ENCODE measurements around the gene CC2D2B. TPM values are rescaled to one million over a fixed set of nuclear protein-coding genes. Genes with fewer than 3 reads are reported as not detected.

The CC2D2B gene
- total RNA-seq, 1 donor from 2014 or later: 0.30 TPM

DNA sequence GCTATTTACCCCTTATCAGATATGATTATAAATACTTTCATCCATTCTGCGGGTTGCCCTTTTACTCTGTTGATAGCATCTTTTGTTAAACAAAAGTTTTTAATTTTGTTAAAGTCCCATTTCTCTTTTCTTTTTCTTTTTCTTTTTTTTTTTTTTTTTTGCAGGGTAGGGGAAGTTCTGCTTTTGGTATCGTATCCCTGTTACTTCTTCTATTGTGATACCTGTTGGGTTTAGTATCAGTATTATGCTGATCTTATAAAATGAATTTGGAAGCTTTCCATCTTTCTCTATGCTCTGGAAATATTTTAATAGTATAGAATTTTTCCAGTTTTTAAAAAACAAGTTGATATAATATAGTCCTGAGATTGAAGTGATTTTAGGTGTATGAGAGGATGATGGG, 141.6 kb downstream of the CC2D2B start:
- Mint-ChIP-seq H3K4me3 (ENCODE audit: unreplicated experiment) (no peak overlapping the region), H3K4me1 (ENCODE audit: low read depth) (peaks cover 42% of the 10 kb centered on the region)

DNA sequence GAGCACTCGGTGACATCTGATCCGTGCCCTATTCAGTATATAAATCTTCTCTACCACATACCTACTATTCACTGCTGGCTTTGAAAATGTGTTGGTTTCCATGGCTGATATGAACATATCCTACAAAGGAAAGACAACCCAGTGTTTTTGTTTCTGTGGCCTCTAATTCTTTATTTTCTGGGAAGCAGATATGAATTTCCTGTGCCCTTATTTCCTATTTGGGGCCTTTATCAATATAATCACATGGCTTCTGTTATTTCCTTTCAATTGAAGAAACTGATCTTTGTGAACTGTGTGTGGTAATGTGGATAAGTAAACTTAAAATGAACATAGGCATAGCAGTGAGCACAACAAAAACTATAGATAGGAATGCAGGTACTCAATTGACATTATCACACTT, 146.2 kb downstream of the CC2D2B start:
- H3K4me3 Mint-ChIP-seq (ENCODE audit: unreplicated experiment): no peak overlapping the region
- TF ChIP-seq, protein P1, sequence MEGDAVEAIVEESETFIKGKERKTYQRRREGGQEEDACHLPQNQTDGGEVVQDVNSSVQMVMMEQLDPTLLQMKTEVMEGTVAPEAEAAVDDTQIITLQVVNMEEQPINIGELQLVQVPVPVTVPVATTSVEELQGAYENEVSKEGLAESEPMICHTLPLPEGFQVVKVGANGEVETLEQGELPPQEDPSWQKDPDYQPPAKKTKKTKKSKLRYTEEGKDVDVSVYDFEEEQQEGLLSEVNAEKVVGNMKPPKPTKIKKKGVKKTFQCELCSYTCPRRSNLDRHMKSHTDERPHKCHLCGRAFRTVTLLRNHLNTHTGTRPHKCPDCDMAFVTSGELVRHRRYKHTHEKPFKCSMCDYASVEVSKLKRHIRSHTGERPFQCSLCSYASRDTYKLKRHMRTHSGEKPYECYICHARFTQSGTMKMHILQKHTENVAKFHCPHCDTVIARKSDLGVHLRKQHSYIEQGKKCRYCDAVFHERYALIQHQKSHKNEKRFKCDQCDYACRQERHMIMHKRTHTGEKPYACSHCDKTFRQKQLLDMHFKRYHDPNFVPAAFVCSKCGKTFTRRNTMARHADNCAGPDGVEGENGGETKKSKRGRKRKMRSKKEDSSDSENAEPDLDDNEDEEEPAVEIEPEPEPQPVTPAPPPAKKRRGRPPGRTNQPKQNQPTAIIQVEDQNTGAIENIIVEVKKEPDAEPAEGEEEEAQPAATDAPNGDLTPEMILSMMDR (IDR thresholded peaks at IDR 0.05): no peak
- H3K4me1 Mint-ChIP-seq (ENCODE audit: low read depth): peaks cover 10% of the 10 kb centered on the region
- H3K27me3 Mint-ChIP-seq (ENCODE audit: low read depth): no peaks in the 10 kb centered on the region
- DNase-seq (ENCODE audit: low spot score): no peak
- H3K9me3 Mint-ChIP-seq (ENCODE audit: low read depth): no peaks in the 10 kb centered on the region
- no peak overlapping the region for H3K27ac Mint-ChIP-seq (ENCODE audit: unreplicated experiment)
- peaks cover 30% of the 10 kb centered on the region for H3K36me3 Mint-ChIP-seq (ENCODE audit: low read depth)

More for the DNA sequence above, 141.6 kb downstream of the CC2D2B start:
- H3K36me3 Mint-ChIP-seq (ENCODE audit: low read depth): peaks cover 8% of the 10 kb centered on the region
- no peak for DNase-seq (ENCODE audit: low spot score)
- H3K9me3 Mint-ChIP-seq (ENCODE audit: low read depth): no peaks in the 10 kb centered on the region
- peak overlapping the region; percentile 46 for H3K27ac Mint-ChIP-seq (ENCODE audit: unreplicated experiment)
- TF ChIP-seq, protein P1 (IDR thresholded peaks at IDR 0.05): no peak
- H3K27me3 Mint-ChIP-seq (ENCODE audit: low read depth): no peaks in the 10 kb centered on the region

DNA sequence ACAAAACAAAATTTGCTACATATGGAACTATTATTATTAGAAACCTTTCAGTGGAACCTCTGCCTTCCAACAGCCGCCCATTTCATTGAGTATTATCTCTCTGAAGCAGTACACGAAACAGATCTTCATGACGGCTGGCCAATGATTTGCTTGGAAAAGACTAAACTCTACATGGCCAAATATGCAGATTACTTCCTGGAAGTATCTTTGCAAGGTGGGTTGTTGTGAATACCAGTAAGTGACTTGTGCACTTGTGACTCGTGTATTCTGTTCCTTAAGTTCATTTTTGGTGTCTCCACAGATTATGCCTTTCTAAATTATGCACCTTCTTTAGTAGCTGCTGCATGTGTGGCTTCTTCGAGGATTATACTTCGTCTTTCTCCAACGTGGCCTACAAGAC, 149.0 kb downstream of the CC2D2B start:
- Mint-ChIP-seq H3K36me3 (ENCODE audit: low read depth) (peaks cover 35% of the 10 kb centered on the region), H3K4me3 (ENCODE audit: unreplicated experiment) (no peak overlapping the region), H3K9me3 (ENCODE audit: low read depth) (no peaks in the 10 kb centered on the region), H3K27ac (ENCODE audit: unreplicated experiment) (no peak overlapping the region), H3K27me3 (ENCODE audit: low read depth) (no peaks in the 10 kb centered on the region), H3K4me1 (ENCODE audit: low read depth) (peaks cover 6% of the 10 kb centered on the region)
- no peak for DNase-seq (ENCODE audit: low spot score)
- TF ChIP-seq, protein P1 (IDR thresholded peaks at IDR 0.05): no peak

DNA sequence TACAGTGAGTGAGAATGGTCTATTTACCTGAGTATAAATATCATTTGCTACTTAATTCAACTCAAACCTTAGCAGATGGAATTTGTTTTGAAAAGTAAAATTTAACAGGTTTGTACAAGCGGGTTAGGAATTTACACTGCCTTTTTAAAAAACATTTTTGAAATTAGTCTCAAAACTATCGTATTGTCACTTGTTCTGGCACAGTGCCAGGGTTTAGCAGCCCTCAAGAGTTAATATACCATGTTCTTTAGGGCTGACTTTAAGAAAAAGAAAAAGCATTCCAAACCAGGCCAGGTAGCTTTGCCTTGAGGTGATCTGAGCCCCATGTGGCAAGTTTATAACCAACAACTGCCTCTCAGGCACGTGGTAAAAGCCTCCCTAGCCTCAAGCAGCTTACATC, 153.5 kb downstream of the CC2D2B start:
- no peak for DNase-seq (ENCODE audit: low spot score)
- H3K27me3 Mint-ChIP-seq (ENCODE audit: low read depth): no peaks in the 10 kb centered on the region
- peaks cover 35% of the 10 kb centered on the region for H3K36me3 Mint-ChIP-seq (ENCODE audit: low read depth)
- H3K27ac Mint-ChIP-seq (ENCODE audit: unreplicated experiment): no peak overlapping the region
- no peaks in the 10 kb centered on the region for H3K4me1 Mint-ChIP-seq (ENCODE audit: low read depth)
- no peaks in the 10 kb centered on the region for H3K9me3 Mint-ChIP-seq (ENCODE audit: low read depth)
- TF ChIP-seq, protein P1 (IDR thresholded peaks at IDR 0.05): no peak
- no peak overlapping the region for H3K4me3 Mint-ChIP-seq (ENCODE audit: unreplicated experiment)

DNA sequence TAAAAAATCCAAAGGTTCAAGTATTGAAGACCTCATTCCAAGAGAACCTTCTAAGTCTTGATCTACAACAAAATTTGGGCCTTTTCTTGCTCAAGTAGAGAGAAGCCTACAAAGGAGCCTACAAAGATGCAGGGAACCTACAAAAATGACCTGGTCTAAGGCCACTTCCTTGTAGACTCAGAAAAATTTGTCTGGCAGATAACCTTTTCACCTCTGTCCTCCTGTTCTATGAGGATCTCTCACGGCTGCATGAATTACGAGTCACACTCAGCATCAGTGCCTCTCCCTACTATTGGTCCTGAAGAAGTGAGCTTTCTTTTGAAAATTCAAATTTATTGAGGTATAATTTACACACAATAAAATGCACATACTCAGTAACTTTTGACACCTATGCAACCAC, 164.9 kb downstream of the CC2D2B start:
- Mint-ChIP-seq H3K27me3 (ENCODE audit: low read depth) (peaks cover 1% of the 10 kb centered on the region), H3K4me3 (ENCODE audit: unreplicated experiment) (no peak overlapping the region), H3K4me1 (ENCODE audit: low read depth) (peaks cover 8% of the 10 kb centered on the region), H3K36me3 (ENCODE audit: low read depth) (no peaks in the 10 kb centered on the region), H3K27ac (ENCODE audit: unreplicated experiment) (no peak overlapping the region), H3K9me3 (ENCODE audit: low read depth) (no peaks in the 10 kb centered on the region)
- TF ChIP-seq, protein P1 (IDR thresholded peaks at IDR 0.05): no peak
- no peak for DNase-seq (ENCODE audit: low spot score)

Data from chondrocyte (in vitro differentiated cells).